ENCODE data around the gene RHOA. TPM values are rescaled to one million over a fixed set of nuclear protein-coding genes. Genes with fewer than 3 reads are reported as not detected.
A peak's percentile ranks its signal among the peaks of the same experiment; 100 is the strongest.

RHOA gene
- total and polyA plus RNA-seq, 2 of the 13 experiments (the other 11 are each of a cell fraction or from before 2014, with no cell fraction given), result 131 to 177 TPM

- Histone ChIP-seq H3K4me3 (replicated peaks in 1 of 3; ENCODE audit: insufficient read depth in 1 of 3, low read depth in 2 of 3, low read length in 3 of 3) (peak overlapping the region in 1 of 3 experiments; percentile 37; a peak in 1 of 6 replicates), H3K9me3 (ENCODE audit: low read length) (no peaks in the 10 kb centered on the region), H4K20me1 (ENCODE audit: insufficient read depth, low read length) (no peaks in the 10 kb centered on the region), H3K9ac (ENCODE audit: insufficient read depth, low read depth, low read length) (no peak overlapping the region), H3K4me1 (ENCODE audit: insufficient read depth, low read length) (peaks cover 75% of the 10 kb centered on the region), H2AFZ (ENCODE audit: low read length) (no peak overlapping the region), H3K27me3 (ENCODE audit: control insufficient read depth in 1 of 2, insufficient read depth in 2 of 2, low read length in 2 of 2) (no peaks in the 10 kb centered on the region), H3K36me3 (replicated peaks in 1 of 2; ENCODE audit: control insufficient read depth in 1 of 2, insufficient read depth in 2 of 2, low read length in 2 of 2) (no peaks in the 10 kb centered on the region), H3K4me2 (ENCODE audit: low read depth, low read length) (peak overlapping the region; percentile 73), H3K79me2 (ENCODE audit: insufficient read depth, low read length) (no peaks in the 10 kb centered on the region), H3K27ac (ENCODE audit: extremely low read length, insufficient read depth, low read length) (no peak overlapping the region)
- ChIA-PET POLR2A (interaction anchor here (1.2 to 3.3 kb wide), 5 partner anchors 10 to 212 kb away, joined by 3 to 36 read pairs (median 5); partner anchors contain the start of genes DAG1 and GPX1), CTCF (ENCODE audit: low intra/inter-chr PET ratio, low total read pairs) (no interaction called here)
- TF ChIP-seq ZNF382 (CRISPR knock-in tag; IDR thresholded peaks at IDR 0.05; ENCODE audit: borderline replicate concordance), result no peak
- TF ChIP-seq RBFOX2 (IDR thresholded peaks at IDR 0.05; ENCODE audit: low read depth, low read length), result no peak
- TF ChIP-seq ELF4 (CRISPR knock-in tag; IDR thresholded peaks at IDR 0.05; ENCODE audit: borderline replicate concordance), result no peak
- TF ChIP-seq ZNF18 (CRISPR knock-in tag; IDR thresholded peaks at IDR 0.05; ENCODE audit: insufficient replicate concordance), result no peak
- 9% methylated on average over 4 of the region's 4 CpGs for WGBS (ENCODE audit: low lambda C conversion rate)
- ATAC-seq, result peak; percentile 2; the same call in 1 of the 3 replicates
- no peak for FAIRE-seq
- DNase-seq (ENCODE audit: low spot score), result no peak
- in situ Hi-C loops (cut with HindIII; ENCODE audit: extremely low pct_ligation_motif_present, low pct_unique_long_range_greater_than_20kb), result no loop called here
- intact Hi-C loops (cut with micrococcal nuclease; ENCODE audit: unreplicated experiment), result no loop called here
- no TSS peak for BruUV-seq (replicated peaks)
Measured at GRCh38 chr3:49460956-49461355, 49.2 kb upstream of the RHOA start.

GRCh38 chr3:49460188-49460890 is 48.6 kb upstream of the RHOA start:
- ATAC-seq (peak; percentile 42), DNase-seq (ENCODE audit: low spot score) (no peak), FAIRE-seq (peak; percentile 4)
- BruUV-seq (replicated peaks), result no TSS peak
- Histone ChIP-seq H3K4me1 (ENCODE audit: insufficient read depth, low read length) (peaks cover 75% of the 10 kb centered on the region), H3K36me3 (replicated peaks in 1 of 2; ENCODE audit: control insufficient read depth in 1 of 2, insufficient read depth in 2 of 2, low read length in 2 of 2) (no peaks in the 10 kb centered on the region), H3K9ac (ENCODE audit: insufficient read depth, low read depth, low read length) (0 out of 2 replicates have a peak overlapping the region, but pooled peaks have one; percentile 5), H3K4me3 (replicated peaks in 1 of 3; ENCODE audit: insufficient read depth in 1 of 3, low read depth in 2 of 3, low read length in 3 of 3) (peak overlapping the region in 1 of 3 experiments; percentile 41; a peak in 1 of 6 replicates), H3K9me3 (ENCODE audit: low read length) (no peaks in the 10 kb centered on the region), H3K27me3 (ENCODE audit: control insufficient read depth in 1 of 2, insufficient read depth in 2 of 2, low read length in 2 of 2) (no peaks in the 10 kb centered on the region), H3K79me2 (ENCODE audit: insufficient read depth, low read length) (no peaks in the 10 kb centered on the region), H2AFZ (ENCODE audit: low read length) (no peak overlapping the region), H3K27ac (ENCODE audit: extremely low read length, insufficient read depth, low read length) (no peak overlapping the region), H4K20me1 (ENCODE audit: insufficient read depth, low read length) (no peaks in the 10 kb centered on the region), H3K4me2 (ENCODE audit: low read depth, low read length) (peak overlapping the region; percentile 73)
- 0% methylated on average over 1 of the region's 2 CpGs for WGBS (ENCODE audit: low lambda C conversion rate)
- ChIA-PET CTCF (ENCODE audit: low intra/inter-chr PET ratio, low total read pairs) (no interaction called here), POLR2A (interaction anchor here (0.6 to 3.3 kb wide), 5 partner anchors 10 to 213 kb away, joined by 3 to 36 read pairs (median 5); partner anchors contain the start of genes DAG1 and GPX1)
- intact Hi-C loops (cut with micrococcal nuclease; ENCODE audit: unreplicated experiment) (no loop called here), in situ Hi-C loops (cut with HindIII; ENCODE audit: extremely low pct_ligation_motif_present, low pct_unique_long_range_greater_than_20kb) (no loop called here)
- TF ChIP-seq AHR (CRISPR knock-in tag; IDR thresholded peaks at IDR 0.05) (no peak), ZFX (CRISPR knock-in tag; IDR thresholded peaks at IDR 0.05; ENCODE audit: low read depth) (0 out of 2 replicates have a peak, but pooled peaks have one; percentile 27), SAP130 (CRISPR knock-in tag; IDR thresholded peaks at IDR 0.05; ENCODE audit: low read depth) (no peak; the same call in 1 of the 2 replicates), ZNF788 (CRISPR knock-in tag; IDR thresholded peaks at IDR 0.05; ENCODE audit: borderline replicate concordance) (0 out of 2 replicates have a peak, but pooled peaks have one; percentile 20), ZBTB1 (CRISPR knock-in tag; IDR thresholded peaks at IDR 0.05; ENCODE audit: borderline replicate concordance) (no peak), ISL2 (CRISPR knock-in tag; IDR thresholded peaks at IDR 0.05) (no peak), ZNF816 (CRISPR knock-in tag; IDR thresholded peaks at IDR 0.05; ENCODE audit: borderline replicate concordance) (no peak), ZNF224 (CRISPR knock-in tag; IDR thresholded peaks at IDR 0.05) (no peak), ZNF776 (CRISPR knock-in tag; IDR thresholded peaks at IDR 0.05) (no peak), RARA (CRISPR knock-in tag; IDR thresholded peaks at IDR 0.05) (peak; percentile 35; the same call in 1 of the 2 replicates), ZNF292 (CRISPR knock-in tag; IDR thresholded peaks at IDR 0.05; ENCODE audit: borderline replicate concordance, low read depth) (peak; percentile 54; the same call in 1 of the 2 replicates)
